PC-3 (cell line): ENCODE data around the gene MKX.

Source experiments
- EZH2 ChIP-seq: fragments of 300-600 bp; sonication (generic); IDR thresholded peaks from one replicate; pipeline ENCODE4 v1.6.1; 2017; ENCODE audit warnings: antibody characterized with exemption, mild to moderate bottlenecking, low read length; ENCODE audit not compliant: unreplicated experiment
- TF ChIP-seq, protein P1 (sequence below): fragments of 300-600 bp; sonication (generic); conservative IDR thresholded peaks from 2 replicates; pipeline ENCODE4 v1.5.1; 2017; ENCODE audit warnings: antibody characterized with exemption, low read depth, mild to moderate bottlenecking, low read length

DNA sequence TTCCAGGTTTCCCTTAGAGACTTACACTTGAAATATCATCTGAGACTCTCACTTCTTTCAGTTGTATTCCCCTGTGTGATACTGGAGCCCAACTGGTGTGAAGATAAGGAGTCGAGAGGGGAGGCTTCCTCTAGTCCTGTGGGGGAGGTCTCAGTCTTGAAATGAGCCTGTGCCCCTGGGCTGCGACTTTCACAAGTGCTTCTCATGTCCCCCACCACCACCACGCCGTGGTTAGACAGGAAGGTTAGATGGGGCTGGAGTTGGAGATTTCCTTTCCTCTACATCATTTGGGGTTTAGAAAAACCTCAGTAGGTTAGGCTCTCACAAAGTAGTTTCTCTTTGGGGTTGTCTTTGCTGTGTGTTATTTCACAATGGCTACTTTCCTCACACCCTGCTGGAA lies 25.6 kb upstream of the MKX start:
- no peak for TF ChIP-seq EZH2
- TF ChIP-seq, protein P1, sequence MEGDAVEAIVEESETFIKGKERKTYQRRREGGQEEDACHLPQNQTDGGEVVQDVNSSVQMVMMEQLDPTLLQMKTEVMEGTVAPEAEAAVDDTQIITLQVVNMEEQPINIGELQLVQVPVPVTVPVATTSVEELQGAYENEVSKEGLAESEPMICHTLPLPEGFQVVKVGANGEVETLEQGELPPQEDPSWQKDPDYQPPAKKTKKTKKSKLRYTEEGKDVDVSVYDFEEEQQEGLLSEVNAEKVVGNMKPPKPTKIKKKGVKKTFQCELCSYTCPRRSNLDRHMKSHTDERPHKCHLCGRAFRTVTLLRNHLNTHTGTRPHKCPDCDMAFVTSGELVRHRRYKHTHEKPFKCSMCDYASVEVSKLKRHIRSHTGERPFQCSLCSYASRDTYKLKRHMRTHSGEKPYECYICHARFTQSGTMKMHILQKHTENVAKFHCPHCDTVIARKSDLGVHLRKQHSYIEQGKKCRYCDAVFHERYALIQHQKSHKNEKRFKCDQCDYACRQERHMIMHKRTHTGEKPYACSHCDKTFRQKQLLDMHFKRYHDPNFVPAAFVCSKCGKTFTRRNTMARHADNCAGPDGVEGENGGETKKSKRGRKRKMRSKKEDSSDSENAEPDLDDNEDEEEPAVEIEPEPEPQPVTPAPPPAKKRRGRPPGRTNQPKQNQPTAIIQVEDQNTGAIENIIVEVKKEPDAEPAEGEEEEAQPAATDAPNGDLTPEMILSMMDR: no peak
